GM18517 (cell line): Measurements from ENCODE around the gene B4GALT7.
"Not testable (repeated sequence)": the region's sequence is repeated elsewhere in the genome, so short reads cannot be mapped to it uniquely, and the experiment has no call there.

Source experiments
- ATAC-seq: cut with Tn5 transposase; IDR thresholded peaks from one replicate; pipeline ENCODE4 v1.9.1; 2021; ENCODE audit warnings: mild to moderate bottlenecking, moderate library complexity; ENCODE audit not compliant: unreplicated experiment

Gene B4GALT7

DNA sequence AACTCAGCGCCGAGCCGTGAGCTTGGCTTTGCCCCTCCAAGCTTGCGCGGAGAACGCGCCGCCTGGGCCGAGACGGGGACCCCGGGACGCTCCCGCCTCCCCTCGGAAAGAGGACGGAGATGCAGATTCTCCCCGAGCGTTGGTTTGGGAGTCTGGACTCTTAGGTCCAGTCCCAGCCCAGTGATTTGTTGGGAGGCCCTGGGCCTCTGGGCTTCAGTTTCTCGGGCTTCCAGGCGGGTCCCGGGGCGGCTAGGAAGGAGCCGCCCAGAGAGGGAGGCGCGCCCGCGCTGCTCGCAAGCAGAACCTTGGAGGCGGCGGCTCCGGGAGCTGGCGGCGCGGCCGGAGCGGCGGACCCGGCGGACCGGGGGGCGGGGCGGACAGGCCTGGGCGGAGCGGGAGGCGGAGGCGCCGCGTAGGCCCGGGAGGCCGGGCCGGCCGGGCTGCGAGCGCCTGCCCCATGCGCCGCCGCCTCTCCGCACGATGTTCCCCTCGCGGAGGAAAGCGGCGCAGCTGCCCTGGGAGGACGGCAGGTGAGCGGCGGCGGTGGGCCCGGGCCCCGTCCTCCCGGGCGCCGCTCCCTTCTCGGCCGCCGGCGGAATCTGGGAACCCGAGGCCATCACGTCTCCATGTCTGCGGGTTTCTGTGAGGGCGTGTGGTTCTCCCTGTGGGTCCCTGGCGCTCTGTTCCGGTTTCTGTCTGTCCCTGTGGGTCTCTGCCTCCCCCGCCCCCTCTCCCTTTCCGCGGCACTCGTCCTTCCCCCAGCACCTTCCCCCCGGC, at the start of gene B4GALT7:
B4GALT7 (plus strand) TSS at position 402 of the 777 bp plus-strand sequence; CDS start at position 481, 79 bp downstream.
- peak; percentile 83 for ATAC-seq

- no peak for ATAC-seq
Observed at GRCh38 chr5:177552839-177553455, 47.0 kb upstream of the B4GALT7 start.

GRCh38 chr5:177553671-177554429, 46.1 kb upstream of the B4GALT7 start:
- ATAC-seq, result peak; percentile 20

DNA sequence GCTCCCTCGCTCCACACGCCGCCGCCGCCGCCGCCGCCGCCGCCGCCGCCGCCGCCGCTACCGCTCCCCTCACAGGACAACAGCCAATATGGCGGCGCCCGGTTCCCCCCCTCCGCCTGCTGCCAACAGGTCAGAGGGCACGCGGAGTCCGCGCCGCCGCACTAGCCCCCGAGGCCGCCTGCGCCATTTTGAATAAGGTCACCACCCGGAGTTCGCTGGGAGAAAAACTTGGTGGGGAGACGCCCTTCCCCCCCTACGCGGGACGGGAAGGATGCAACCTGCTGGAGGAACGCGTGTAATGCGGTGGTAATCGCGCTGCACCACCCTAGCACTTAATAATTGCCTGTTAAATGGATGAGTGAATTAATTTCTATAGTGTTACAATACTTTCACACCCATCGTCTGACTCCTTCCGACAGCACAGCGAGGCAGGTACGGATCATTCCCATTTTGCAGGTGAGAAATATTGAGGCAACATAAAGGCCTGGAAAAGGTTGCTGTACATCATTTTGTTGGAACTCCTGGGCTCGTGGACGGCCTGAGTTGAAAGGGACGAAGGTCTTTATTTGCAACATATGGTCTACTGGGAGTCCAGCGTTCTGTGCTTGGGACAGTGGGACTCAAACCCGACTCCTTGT, 45.3 kb upstream of the B4GALT7 start, which contains the start of gene FAM193B:
FAM193B (minus strand) TSS at position 90 of the 638 bp plus-strand sequence. CDS start 105 bp downstream, outside the sequence.
- peak; percentile 78 for ATAC-seq

GRCh38 chr5:177555228-177555627, 44.7 kb upstream of the B4GALT7 start:
- ATAC-seq, result no peak

- no peak for ATAC-seq
Observed at GRCh38 chr5:177555665-177556064, 44.3 kb upstream of the B4GALT7 start.

GRCh38 chr5:177557041-177557647, 42.8 kb upstream of the B4GALT7 start:
- no peak for ATAC-seq

DNA sequence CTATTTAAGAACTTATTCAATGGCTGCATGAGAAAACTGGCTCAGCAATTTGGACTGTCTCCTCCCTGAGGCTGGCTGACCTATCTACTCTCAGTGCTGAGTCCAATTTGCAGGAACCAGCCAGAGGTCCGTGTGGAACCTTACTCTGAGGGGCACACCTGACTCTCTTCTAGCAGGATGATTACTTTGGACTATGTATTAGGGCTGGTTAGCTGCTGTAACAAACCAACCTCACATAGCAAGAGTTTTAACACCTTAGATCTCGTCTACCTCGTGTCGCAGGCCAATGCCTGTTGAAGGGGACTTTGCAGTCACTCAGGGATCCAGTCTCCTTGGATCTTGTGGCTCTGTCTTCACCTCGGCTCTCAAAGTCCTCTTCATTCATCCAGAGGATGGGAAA, 42.1 kb upstream of the B4GALT7 start:
- no peak for ATAC-seq

DNA sequence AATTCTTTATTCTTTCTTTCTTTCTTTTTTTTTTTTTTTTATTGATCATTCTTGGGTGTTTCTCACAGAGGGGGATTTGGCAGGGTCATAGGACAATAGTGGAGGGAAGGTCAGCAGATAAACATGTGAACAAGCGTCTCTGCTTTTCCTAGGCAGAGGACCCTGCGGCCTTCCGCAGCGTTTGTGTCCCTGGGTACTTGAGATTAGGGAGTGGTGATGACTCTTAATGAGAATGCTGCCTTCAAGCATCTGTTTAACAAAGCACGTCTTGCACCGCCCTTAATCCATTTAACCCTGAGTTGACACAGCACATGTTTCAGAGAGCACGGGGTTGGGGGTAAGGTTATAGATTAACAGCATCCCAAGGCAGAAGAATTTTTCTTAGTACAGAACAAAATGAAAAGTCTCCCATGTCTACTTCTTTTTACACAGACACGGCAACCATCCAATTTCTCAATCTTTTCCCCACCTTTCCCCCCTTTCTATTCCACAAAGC, 40.4 kb upstream of the B4GALT7 start:
- not testable (repeated sequence) for ATAC-seq

DNA sequence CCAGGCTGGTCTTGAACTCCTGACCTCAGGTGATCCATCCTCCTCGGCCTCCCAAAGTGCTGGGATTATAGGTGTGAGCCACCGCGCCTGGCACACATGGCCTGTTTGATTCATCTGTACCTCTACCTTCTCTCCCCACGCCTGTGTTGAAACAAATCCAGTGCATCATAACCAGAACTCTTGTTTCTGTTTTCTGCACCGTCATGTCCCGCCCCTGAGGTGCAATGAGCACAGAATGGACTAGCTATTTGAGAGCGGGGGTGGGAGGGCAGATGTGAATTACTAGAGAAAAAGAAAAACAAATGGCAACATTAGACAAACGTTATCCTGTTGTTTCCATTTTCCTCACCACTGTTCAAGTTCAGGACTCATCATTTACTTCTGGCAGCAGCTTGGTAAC, 34.9 kb upstream of the B4GALT7 start:
- ATAC-seq, result no peak

DNA sequence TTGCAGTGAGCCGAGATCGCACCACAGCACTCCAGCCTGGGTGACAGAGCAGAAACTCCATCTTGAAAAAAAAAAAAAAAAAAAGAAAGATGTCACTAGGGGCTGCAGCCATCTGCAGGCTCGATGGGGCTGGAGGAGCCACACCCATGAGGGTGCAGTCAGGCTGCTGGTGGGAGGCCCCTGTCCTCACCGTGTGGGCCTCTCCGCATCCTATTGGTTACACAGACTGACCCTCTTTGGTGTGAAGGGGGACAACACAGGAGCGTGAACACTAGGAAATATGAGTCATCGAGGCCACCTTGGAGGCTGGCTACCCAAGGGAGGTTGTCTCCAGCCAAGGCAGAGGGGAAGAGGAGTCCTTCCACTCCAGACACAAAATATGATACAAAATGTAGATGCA, 31.6 kb upstream of the B4GALT7 start:
- no peak for ATAC-seq

- ATAC-seq, result no peak
Observed at GRCh38 chr5:177569894-177570293, 30.0 kb upstream of the B4GALT7 start.

DNA sequence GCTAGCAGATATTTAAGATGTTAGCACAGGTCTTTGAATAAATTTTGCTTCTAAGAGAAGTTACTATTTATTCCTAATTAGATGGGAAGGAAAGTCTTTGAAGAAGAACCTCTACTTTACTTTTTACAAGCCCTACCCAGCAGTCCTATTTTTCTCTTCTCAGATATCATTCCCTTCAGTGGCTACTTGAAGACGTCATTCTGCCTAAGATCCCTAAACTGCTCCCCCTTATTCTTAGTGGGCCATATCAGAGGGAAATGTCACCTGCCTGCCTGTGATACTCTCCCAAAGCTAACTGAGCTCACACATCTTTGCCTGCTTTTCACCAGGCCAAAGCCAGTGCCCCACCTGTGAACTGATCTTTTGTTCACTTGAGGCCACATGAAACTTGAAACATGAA, 24.4 kb upstream of the B4GALT7 start:
- no peak for ATAC-seq

GRCh38 chr5:177576169-177576568, 23.8 kb upstream of the B4GALT7 start:
- ATAC-seq, result no peak

DNA sequence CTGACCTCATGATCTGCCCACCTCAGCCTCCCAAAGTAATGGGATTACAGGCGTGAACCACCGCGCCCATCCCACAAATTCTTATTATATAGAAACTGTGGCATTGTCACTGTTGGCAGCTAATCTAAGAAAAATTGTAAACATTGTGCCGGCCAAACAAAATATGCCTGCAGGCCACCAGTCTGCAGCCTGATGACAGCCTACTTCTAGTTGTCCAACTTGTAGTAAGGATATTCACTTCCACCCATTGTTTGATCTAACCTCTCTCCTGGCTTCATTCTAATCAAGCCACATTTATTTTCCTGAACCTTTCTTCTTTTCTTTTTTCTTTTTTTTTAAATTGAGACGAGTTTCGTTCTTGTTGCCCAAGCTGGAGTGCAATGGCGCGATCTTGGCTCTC, 21.6 kb upstream of the B4GALT7 start:
- no peak for ATAC-seq

GRCh38 chr5:177588413-177588909, 11.5 kb upstream of the B4GALT7 start:
- no peak for ATAC-seq

- ATAC-seq, result no peak
Observed at GRCh38 chr5:177590406-177590805, 9.5 kb upstream of the B4GALT7 start.

DNA sequence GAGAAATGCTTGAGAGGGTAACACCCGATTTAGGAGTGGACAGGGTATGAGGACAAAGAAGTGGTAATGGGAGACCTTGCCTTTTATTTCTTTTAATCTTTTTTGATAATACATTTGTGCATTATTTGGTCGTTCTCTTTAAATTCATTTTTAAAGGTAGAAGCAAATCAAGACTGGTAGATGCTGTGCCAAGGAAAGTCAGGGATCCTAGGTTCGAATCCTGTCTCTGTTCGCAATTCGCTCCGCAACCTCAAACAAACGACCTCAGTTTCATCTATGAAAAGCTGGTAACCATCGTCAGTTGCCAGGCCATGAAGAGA, 8.3 kb upstream of the B4GALT7 start:
- ATAC-seq, result peak; percentile 15

GRCh38 chr5:177592010-177592834, 7.7 kb upstream of the B4GALT7 start, which contains the start of gene TMED9:
TMED9 (plus strand) TSS chr5:177592203; CDS start chr5:177592215, 12 bp downstream.
- ATAC-seq, result peak; percentile 88
